HEK293 (cell line): ENCODE data around the gene SNN.

Source experiments
- CTCF ChIP-seq: fragments of 450-650 bp; formaldehyde crosslinking; IDR thresholded peaks from 2 replicates; pipeline ENCODE4 v1.5.1; 2016; ENCODE audit warnings: missing biosample characterization, missing genetic modification characterization
- ZNF311 ChIP-seq: fragments of 450-650 bp; formaldehyde crosslinking; IDR thresholded peaks from 2 replicates; pipeline ENCODE4 v1.5.1; 2017; ENCODE audit warnings: missing biosample characterization, missing genetic modification characterization, borderline replicate concordance
- ZNF610 ChIP-seq: fragments of 450-650 bp; formaldehyde crosslinking; IDR thresholded peaks from 2 replicates; pipeline ENCODE4 v1.5.1; 2016; ENCODE audit warnings: missing biosample characterization, missing genetic modification characterization, borderline replicate concordance
- TF ChIP-seq, protein P1 (sequence below): fragments of 450-650 bp; formaldehyde crosslinking; IDR thresholded peaks from 2 replicates; pipeline ENCODE4 v1.5.1; 2016; ENCODE audit warnings: missing biosample characterization, missing genetic modification characterization
- TF ChIP-seq, protein P2 (sequence below): fragments of 450-650 bp; formaldehyde crosslinking; IDR thresholded peaks from 2 replicates; pipeline ENCODE4 v1.5.1; 2016; ENCODE audit warnings: missing biosample characterization, missing genetic modification characterization
- TF ChIP-seq, protein P3 (sequence below): fragments of 450-650 bp; formaldehyde crosslinking; IDR thresholded peaks from 2 replicates; pipeline ENCODE4 v1.5.1; 2016; ENCODE audit warnings: missing biosample characterization, missing genetic modification characterization

DNA sequence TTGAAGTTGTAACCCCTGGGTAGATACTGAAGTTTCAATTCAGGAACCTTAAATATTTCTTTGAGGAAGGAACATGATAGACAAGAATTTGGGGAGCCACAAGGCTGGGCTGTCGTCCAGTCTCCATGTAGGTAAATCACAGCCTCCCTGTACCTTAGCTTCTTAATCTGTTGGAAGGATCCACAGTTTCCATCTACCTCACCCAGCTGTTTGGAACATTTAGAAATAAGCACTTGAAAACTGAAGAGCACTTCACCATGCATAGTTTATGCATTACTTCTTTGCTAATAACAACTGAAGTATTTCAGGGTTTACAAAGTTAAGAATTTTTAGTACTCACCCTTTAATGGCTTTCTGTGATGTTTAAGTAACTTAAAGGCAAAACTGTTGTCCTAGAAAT lies 57.2 kb downstream of the SNN start:
- TF ChIP-seq CTCF (tag by site-specific recombination) = no peak
- TF ChIP-seq, protein P1, sequence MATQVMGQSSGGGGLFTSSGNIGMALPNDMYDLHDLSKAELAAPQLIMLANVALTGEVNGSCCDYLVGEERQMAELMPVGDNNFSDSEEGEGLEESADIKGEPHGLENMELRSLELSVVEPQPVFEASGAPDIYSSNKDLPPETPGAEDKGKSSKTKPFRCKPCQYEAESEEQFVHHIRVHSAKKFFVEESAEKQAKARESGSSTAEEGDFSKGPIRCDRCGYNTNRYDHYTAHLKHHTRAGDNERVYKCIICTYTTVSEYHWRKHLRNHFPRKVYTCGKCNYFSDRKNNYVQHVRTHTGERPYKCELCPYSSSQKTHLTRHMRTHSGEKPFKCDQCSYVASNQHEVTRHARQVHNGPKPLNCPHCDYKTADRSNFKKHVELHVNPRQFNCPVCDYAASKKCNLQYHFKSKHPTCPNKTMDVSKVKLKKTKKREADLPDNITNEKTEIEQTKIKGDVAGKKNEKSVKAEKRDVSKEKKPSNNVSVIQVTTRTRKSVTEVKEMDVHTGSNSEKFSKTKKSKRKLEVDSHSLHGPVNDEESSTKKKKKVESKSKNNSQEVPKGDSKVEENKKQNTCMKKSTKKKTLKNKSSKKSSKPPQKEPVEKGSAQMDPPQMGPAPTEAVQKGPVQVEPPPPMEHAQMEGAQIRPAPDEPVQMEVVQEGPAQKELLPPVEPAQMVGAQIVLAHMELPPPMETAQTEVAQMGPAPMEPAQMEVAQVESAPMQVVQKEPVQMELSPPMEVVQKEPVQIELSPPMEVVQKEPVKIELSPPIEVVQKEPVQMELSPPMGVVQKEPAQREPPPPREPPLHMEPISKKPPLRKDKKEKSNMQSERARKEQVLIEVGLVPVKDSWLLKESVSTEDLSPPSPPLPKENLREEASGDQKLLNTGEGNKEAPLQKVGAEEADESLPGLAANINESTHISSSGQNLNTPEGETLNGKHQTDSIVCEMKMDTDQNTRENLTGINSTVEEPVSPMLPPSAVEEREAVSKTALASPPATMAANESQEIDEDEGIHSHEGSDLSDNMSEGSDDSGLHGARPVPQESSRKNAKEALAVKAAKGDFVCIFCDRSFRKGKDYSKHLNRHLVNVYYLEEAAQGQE (tag by site-specific recombination) = no peak
- no peak for TF ChIP-seq ZNF311
- TF ChIP-seq, protein P2, sequence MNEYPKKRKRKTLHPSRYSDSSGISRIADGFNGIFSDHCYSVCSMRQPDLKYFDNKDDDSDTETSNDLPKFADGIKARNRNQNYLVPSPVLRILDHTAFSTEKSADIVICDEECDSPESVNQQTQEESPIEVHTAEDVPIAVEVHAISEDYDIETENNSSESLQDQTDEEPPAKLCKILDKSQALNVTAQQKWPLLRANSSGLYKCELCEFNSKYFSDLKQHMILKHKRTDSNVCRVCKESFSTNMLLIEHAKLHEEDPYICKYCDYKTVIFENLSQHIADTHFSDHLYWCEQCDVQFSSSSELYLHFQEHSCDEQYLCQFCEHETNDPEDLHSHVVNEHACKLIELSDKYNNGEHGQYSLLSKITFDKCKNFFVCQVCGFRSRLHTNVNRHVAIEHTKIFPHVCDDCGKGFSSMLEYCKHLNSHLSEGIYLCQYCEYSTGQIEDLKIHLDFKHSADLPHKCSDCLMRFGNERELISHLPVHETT (tag by site-specific recombination) = no peak
- TF ChIP-seq, protein P3, sequence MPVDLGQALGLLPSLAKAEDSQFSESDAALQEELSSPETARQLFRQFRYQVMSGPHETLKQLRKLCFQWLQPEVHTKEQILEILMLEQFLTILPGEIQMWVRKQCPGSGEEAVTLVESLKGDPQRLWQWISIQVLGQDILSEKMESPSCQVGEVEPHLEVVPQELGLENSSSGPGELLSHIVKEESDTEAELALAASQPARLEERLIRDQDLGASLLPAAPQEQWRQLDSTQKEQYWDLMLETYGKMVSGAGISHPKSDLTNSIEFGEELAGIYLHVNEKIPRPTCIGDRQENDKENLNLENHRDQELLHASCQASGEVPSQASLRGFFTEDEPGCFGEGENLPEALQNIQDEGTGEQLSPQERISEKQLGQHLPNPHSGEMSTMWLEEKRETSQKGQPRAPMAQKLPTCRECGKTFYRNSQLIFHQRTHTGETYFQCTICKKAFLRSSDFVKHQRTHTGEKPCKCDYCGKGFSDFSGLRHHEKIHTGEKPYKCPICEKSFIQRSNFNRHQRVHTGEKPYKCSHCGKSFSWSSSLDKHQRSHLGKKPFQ = no peak
- TF ChIP-seq ZNF610 (tag by site-specific recombination) = no peak
